EL (cell line): ENCODE results near the gene MCM8.
A peak's percentile ranks its signal among the peaks of the same experiment; 100 is the strongest.

Source experiments
- DNase-seq: peaks from one replicate; pipeline ENCODE4 v3.0.0-alpha.2; 2016

MCM8 gene

DNA sequence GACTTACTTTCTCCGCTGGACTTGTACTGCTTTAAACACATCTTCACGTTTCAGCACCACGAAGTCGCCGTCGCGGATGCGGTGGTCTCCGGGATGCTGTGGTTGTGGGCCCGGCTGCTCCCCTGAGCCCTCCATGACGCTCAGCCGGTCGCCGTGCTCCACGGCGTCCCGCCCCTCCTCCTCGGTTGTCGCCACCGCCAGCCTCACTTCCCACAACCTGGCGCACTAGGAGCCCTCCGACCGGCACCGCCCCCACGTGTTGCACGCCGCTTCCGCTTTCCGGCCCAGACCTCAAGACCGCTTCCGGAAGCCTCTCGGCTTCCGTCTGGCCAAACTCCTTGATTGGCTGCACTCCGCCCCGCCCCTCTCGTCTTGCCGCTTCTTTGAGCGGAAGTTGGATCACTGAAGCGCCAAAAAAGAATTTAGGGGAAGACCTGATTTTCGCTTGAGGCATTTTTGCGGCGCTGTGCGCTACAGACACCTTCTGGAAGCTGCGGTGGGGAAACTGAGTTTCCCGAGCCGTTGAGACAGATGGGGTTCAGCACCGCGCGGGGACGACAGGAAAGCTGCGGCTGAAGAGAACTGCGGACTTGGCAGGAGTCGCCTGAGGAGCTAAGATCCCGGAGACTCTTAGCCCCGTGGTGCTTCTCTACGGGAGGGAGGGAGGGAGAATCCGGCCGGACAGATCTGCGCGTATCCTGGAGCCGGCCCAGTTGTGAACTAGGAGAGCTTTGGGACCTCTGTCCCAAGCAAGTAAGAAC is at the start of gene MCM8, which contains the start of gene TRMT6:
TSS of gene MCM8 (plus strand) at position 382 of the 761 bp plus-strand sequence. CDS start 1,364 bp downstream, outside the sequence.
TSS of gene TRMT6 (minus strand) at position 263 of the 761 bp plus-strand sequence. CDS start at position 135, 128 bp downstream.
- DNase-seq, result peak; percentile 97

DNA sequence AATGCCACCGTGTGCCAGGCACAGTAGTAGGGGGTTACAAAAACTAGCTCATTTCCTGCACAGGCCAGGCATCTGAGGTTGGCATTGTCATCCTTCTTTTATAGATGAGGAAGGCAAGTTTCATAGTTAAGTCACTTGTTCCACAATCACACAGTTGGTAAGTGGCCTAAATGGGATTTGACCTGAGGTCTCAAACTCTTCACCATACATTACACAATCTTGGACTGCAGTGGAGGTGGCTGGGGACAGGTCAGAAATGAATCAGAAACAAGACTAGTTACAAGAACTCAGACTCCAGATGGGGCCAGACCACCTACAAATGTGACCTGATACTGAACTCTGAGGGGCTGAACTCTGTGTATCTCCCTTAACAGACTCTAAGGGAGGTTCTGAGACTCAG is 49.5 kb upstream of the MCM8 start:
- no peak for DNase-seq

- DNase-seq, result no peak
Observed at GRCh38 chr20:5908981-5909380, 41.5 kb upstream of the MCM8 start.

DNA sequence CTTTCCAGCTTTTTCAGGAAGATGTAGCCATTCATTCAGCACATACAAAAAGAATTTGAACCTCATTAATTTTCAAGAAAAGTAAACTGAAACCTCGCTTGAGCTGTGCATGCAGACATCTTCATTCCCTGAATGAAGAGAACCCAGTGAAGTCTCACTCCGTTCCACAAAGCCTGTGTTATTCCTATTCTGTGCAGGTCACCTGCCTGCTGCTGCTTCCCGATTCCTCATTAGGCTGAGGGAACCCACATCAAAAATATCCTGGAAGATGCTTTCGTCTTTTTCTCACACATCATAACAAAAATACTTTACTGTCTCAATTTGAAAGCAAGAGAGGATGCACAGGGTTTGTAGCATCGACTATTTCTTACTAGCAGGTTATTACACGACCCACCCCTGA is 40.3 kb upstream of the MCM8 start:
- no peak for DNase-seq

DNA sequence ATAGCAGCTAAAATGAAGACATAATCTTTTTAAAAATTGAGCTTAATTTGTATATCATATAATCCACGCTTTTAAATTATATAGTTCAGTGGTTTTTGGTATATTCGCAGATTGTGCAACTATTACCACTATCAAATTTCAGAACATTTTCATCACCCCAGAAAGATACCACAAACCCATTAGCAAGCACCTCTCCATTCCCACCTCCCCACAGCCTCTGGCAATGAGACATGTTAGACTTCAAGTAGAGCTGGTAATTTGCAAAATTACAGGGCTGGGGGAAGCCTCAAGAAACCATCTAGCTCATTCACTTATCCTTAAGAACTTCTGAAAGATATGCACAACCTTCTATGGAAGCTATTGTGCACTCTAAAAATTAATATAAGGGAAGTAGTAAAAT is 37.3 kb upstream of the MCM8 start:
- no peak for DNase-seq

- DNase-seq, result no peak
Observed at GRCh38 chr20:5914859-5915258, 35.6 kb upstream of the MCM8 start.

GRCh38 chr20:5918856-5919625 is 31.4 kb upstream of the MCM8 start:
- DNase-seq, result peak; percentile 65

DNA sequence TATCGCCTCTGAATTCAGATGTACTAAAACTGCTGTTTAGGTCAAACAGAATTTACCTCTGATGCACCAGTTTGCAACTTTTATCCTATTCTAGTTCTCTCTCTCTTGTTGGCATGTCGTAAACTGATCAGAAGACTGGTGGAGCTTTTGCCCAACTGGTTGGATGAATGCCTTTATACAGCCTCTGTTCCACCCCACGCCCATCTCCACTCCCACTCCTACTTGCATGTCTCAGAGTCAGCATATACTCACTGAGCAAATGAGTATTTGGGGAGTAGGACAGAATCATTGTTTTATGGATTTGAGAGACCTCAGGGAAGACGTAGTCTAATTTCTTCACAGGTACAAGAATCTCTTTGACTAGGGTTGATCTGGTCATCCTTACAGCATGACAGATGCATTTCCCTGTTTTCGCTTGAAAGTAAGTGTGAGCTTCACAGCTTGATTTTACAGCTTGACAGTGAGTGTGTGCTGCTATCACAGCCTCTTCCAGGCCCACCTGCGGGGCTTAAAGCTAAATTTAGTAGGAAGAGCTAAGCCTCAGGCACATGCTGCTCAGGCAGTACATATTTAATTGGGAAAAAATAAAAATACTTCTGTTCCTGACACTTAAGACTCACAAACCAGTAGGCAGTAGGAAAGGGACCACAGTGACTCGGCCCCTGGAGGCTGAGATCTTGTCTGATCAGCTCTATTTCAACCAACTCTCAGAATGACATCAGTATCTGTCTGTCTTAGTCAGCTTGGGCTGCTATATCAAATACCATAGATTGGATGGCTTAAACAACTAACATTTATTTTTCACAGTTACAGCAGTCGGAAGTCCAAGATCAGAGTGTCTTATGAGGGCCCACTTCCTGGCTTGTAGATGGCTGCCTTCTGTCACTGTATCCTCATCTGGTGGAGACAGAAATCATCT is 30.6 kb upstream of the MCM8 start:
- no peak for DNase-seq

GRCh38 chr20:5920581-5920980 is 29.9 kb upstream of the MCM8 start:
- no peak for DNase-seq

- DNase-seq, result no peak
Observed at GRCh38 chr20:5923493-5923892, 27.0 kb upstream of the MCM8 start.

GRCh38 chr20:5925551-5925950 is 24.9 kb upstream of the MCM8 start:
- DNase-seq, result no peak

DNA sequence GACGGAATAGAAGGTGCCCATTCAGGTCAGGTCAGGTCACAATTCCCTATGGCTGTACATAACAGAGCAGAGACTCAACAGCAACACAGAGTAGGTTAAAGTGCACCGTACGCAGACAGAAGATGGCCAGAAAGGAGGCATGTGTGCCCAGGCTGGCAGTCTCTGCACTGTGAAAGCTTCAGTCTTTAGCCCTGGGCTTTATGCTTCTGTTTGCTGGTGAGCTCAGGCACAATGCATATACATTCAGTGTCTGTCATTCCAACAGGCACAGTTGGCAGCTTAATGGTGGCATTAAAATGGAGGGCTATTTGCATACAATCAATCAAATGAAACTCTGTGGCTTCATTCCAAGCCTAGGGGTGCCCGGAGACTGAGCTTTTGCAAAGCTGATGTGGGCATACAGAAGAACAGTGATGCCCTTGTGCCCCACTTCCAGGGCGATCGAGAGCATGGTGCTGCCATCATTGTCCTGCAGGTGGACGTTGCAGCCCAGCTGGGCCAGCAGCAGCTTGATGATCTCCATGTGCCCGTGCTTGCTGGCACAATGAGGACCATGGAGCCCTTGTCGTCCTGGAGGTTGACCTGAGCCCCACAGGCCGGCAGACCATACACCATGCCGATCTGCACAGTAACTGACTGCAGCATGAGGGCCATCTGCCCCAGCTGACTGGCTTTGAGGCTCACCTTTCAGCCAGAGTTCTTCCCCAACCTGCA is 22.5 kb upstream of the MCM8 start:
- no peak for DNase-seq

GRCh38 chr20:5928836-5929715 is 21.4 kb upstream of the MCM8 start:
- DNase-seq, result no peak

GRCh38 chr20:5931411-5931810 is 19.0 kb upstream of the MCM8 start:
- DNase-seq, result no peak

DNA sequence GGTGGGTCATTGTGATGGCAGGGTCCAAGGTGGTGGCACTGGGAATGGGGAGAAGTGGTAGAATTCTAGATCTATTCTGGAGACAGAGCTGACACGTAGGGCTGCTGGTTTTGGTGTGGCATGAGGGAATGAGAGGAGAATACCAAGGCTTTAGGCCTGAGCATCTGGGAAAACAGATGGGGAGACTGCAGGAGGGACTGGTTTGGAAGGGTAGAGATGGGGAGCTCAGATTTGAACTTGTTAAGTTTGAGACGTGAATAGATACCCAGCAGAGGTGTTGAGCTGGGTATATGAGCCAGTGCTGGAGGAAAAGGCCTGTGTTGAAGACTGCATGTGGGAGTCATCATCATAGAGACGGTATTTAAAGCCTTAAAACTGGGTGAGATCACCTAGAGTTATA is 17.7 kb upstream of the MCM8 start:
- DNase-seq, result no peak

DNA sequence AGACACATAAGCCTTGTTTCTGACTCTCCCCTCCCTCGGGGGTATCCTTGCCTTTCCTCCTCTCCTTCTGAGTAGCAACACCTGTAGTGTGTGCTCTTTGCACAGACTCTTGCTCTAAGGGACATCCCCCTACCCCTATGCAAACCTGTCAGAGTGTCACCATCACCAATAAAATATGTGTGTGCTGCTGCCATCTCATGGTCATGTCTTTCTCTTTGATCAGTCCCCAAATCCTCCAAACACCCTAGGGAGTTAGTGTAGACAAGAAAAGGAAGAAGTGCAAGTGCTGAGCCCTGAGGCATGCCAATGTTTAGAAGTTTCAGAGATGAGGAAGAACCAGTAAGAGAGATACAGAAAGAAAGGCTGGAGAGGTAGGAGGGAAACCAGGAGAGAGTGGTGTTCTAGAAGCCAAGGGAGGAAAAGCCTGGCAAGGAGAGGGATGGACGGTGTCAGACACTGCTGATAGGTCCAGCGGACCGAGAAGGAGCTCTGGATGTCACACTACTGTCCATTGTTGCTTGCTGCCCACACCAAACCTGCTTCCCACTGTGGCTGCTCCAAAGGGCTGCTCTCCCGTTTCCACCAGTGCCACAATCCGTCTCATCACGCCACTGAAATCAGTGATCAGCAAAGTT is 16.5 kb upstream of the MCM8 start:
- DNase-seq, result peak; percentile 6

GRCh38 chr20:5935384-5935783 is 15.1 kb upstream of the MCM8 start:
- no peak for DNase-seq

DNA sequence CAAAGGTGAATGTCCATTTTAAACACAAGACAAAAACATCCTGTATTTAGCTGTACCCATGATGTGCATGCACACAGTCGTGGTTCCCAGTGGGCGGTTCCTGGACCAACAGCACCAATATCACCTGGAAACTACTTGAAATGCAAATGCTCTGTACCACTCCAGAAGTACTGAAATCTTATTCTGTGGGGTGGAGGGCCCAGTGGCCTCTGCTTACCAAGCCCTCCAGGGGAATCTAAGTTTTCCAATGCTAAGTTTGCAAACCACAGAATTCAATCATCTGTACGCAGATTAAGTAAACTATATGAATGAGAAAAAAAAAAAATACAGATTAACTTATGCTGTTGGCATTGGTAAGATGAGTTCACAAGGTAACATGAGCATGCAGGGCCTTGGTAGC is 14.2 kb upstream of the MCM8 start:
- DNase-seq, result no peak

GRCh38 chr20:5938456-5939029 is 11.9 kb upstream of the MCM8 start:
- no peak for DNase-seq

- peak; percentile 81 for DNase-seq
Observed at GRCh38 chr20:5945963-5946362, 4.5 kb upstream of the MCM8 start.

DNA sequence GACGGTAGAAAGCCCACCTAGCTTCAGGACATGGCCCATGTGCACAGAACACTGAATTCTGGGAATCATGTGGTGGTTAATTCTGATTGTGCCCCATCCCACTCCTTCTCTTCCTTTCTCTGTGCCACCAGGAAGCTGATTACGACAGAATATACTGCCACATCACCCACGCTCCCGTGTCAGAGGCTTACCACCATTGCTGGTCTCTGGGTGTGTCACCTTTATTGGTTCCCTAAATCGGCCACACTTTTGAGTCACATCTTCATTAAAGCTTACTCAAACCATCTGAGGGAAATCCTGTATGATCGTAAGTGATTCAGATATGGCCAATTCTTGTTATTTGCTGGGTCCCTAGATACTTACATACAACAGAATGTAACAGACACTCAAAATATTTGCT is 3.2 kb upstream of the MCM8 start:
- DNase-seq, result no peak
